BLaER1 treated with 17β-estradiol and CSF1 and Interleukin-3, amounts not matched to agents 10 nM and 100 nM (cell line): Measurements from ENCODE around the gene NUMB.

Experiments
- H3K27ac ChIP-seq, 11 experiments: shearing (Covaris generic); formaldehyde crosslinking; 2 replicates each; pipeline ENCODE4 v1.8.1; 2022
- H3K27me3 ChIP-seq, 11 experiments: shearing (Covaris generic); formaldehyde crosslinking; 2 replicates each; pipeline ENCODE4 v1.8.1; 2022
- H3K36me3 ChIP-seq, 11 experiments: shearing (Covaris generic); formaldehyde crosslinking; 2 replicates each; pipeline ENCODE4 v1.8.1; 2022
- H3K4me1 ChIP-seq, 10 experiments: shearing (Covaris generic); formaldehyde crosslinking; 2 replicates each; pipeline ENCODE4 v1.8.1; 2022
- H3K4me2 ChIP-seq, 11 experiments: shearing (Covaris generic); formaldehyde crosslinking; 2 replicates each; pipeline ENCODE4 v1.8.1; 2022
- H3K4me3 ChIP-seq, 10 experiments: shearing (Covaris generic); formaldehyde crosslinking; 2 replicates each; pipeline ENCODE4 v1.8.1; 2022
- H3K9ac ChIP-seq, 11 experiments: shearing (Covaris generic); formaldehyde crosslinking; 2 replicates each; pipeline ENCODE4 v1.8.1; 2022
- H3K9me3 ChIP-seq, 11 experiments: shearing (Covaris generic); formaldehyde crosslinking; replicated peaks in 1 of 11; 2 replicates each; pipeline ENCODE4 v1.8.1; 2022
- H4K20me1 ChIP-seq, 11 experiments: shearing (Covaris generic); formaldehyde crosslinking; 2 replicates each; pipeline ENCODE4 v1.8.1; 2022
- Cebpa-rat ChIP-seq, 11 experiments: shearing (Covaris generic); IDR thresholded peaks; 2 replicates each; pipeline ENCODE4 v1.8.1; 2022

The NUMB gene

GRCh38 chr14:73272393-73272792, 186.0 kb downstream of the NUMB start:
- Histone ChIP-seq H3K4me2 (peak overlapping the region in 2 of 11 experiments; percentile 80 to 85; a peak in 4 of 22 replicates), H4K20me1 (peaks cover 0 to 81% (median 0%) of the 10 kb centered on the region in 11 experiments; a peak in 7 of 22 replicates), H3K27ac (no peak overlapping the region), H3K9ac (no peak overlapping the region), H3K27me3 (no peaks in the 10 kb centered on the region), H3K4me3 (no peak overlapping the region), H3K9me3 (no peaks in the 10 kb centered on the region), H3K4me1 (peaks cover 18 to 39% (median 28%) of the 10 kb centered on the region in 10 experiments), H3K36me3 (peaks cover 43 to 59% (median 51%) of the 10 kb centered on the region in 11 experiments)
- TF ChIP-seq Cebpa-rat (IDR thresholded peaks at IDR 0.05) = no peak

GRCh38 chr14:73269729-73270531, 188.4 kb downstream of the NUMB start:
- Histone ChIP-seq H3K4me3 (peak overlapping the region; percentile 40 to 63 (median 46)), H3K4me2 (peak overlapping the region; percentile 80 to 94 (median 92)), H4K20me1 (peaks cover 0 to 87% (median 0%) of the 10 kb centered on the region in 11 experiments; a peak in 8 of 22 replicates), H3K9ac (peak overlapping the region; percentile 5 to 68 (median 57); a peak in 21 of 22 replicates), H3K4me1 (peaks cover 18 to 39% (median 23%) of the 10 kb centered on the region in 10 experiments), H3K27me3 (no peaks in the 10 kb centered on the region), H3K36me3 (peaks cover 21 to 34% (median 26%) of the 10 kb centered on the region in 11 experiments), H3K9me3 (no peaks in the 10 kb centered on the region), H3K27ac (peak overlapping the region in 9 of 11 experiments; percentile 4 to 69 (median 33); a peak in 11 of 22 replicates)
- no peak for TF ChIP-seq Cebpa-rat (IDR thresholded peaks at IDR 0.05)

GRCh38 chr14:73267474-73267873, 190.9 kb downstream of the NUMB start:
- H3K27me3 ChIP-seq = no peaks in the 10 kb centered on the region

GRCh38 chr14:73266317-73266716, 192.0 kb downstream of the NUMB start:
- Histone ChIP-seq H3K4me3 (no peak overlapping the region), H3K27ac (no peak overlapping the region), H3K36me3 (peaks cover 0 to 6% (median 0%) of the 10 kb centered on the region in 11 experiments; a peak in 2 of 22 replicates), H4K20me1 (peaks cover 0 to 83% (median 0%) of the 10 kb centered on the region in 11 experiments; a peak in 8 of 22 replicates), H3K27me3 (no peaks in the 10 kb centered on the region), H3K4me2 (no peak overlapping the region), H3K9me3 (no peaks in the 10 kb centered on the region), H3K9ac (no peak overlapping the region), H3K4me1 (peaks cover 16 to 20% (median 19%) of the 10 kb centered on the region in 10 experiments)
- no peak for TF ChIP-seq Cebpa-rat (IDR thresholded peaks at IDR 0.05)

More at GRCh38 chr14:73267474-73267873, 190.9 kb downstream of the NUMB start:
- H4K20me1 ChIP-seq = peaks cover 0 to 80% (median 0%) of the 10 kb centered on the region in 11 experiments; a peak in 8 of 22 replicates
- H3K9ac ChIP-seq = no peak overlapping the region
- H3K4me3 ChIP-seq = no peak overlapping the region
- H3K4me1 ChIP-seq = peaks cover 18 to 31% (median 23%) of the 10 kb centered on the region in 10 experiments
- H3K4me2 ChIP-seq = no peak overlapping the region
- no peak for TF ChIP-seq Cebpa-rat (IDR thresholded peaks at IDR 0.05)
- no peak overlapping the region for H3K27ac ChIP-seq
- no peaks in the 10 kb centered on the region for H3K9me3 ChIP-seq
- peaks cover 1 to 10% (median 4%) of the 10 kb centered on the region in 11 experiments; a peak in 13 of 22 replicates for H3K36me3 ChIP-seq

- Histone ChIP-seq H3K27me3 (no peaks in the 10 kb centered on the region), H3K4me2 (no peak overlapping the region), H3K9ac (no peak overlapping the region), H3K27ac (no peak overlapping the region), H3K4me1 (peaks cover 9 to 15% (median 13%) of the 10 kb centered on the region in 10 experiments), H4K20me1 (peaks cover 0 to 76% (median 0%) of the 10 kb centered on the region in 11 experiments; a peak in 7 of 22 replicates), H3K4me3 (no peak overlapping the region), H3K36me3 (peaks cover 0 to 6% (median 0%) of the 10 kb centered on the region in 11 experiments; a peak in 2 of 22 replicates), H3K9me3 (no peaks in the 10 kb centered on the region)
- TF ChIP-seq Cebpa-rat (IDR thresholded peaks at IDR 0.05) = no peak
Measured at GRCh38 chr14:73265721-73266046, 192.7 kb downstream of the NUMB start.

- Histone ChIP-seq H3K27ac (no peak overlapping the region), H3K36me3 (peaks cover 0 to 6% (median 0%) of the 10 kb centered on the region in 11 experiments; a peak in 2 of 22 replicates), H3K9ac (no peak overlapping the region), H3K4me1 (peaks cover 4 to 9% (median 7%) of the 10 kb centered on the region in 10 experiments), H3K27me3 (no peaks in the 10 kb centered on the region), H3K4me3 (no peak overlapping the region), H4K20me1 (peaks cover 0 to 70% (median 0%) of the 10 kb centered on the region in 11 experiments; a peak in 6 of 22 replicates), H3K9me3 (no peaks in the 10 kb centered on the region), H3K4me2 (no peak overlapping the region)
- TF ChIP-seq Cebpa-rat (IDR thresholded peaks at IDR 0.05) = no peak
Measured at GRCh38 chr14:73264885-73265720, 193.2 kb downstream of the NUMB start.

GRCh38 chr14:73264080-73264884, 194.1 kb downstream of the NUMB start:
- TF ChIP-seq Cebpa-rat (IDR thresholded peaks at IDR 0.05) = no peak
- H3K4me2 ChIP-seq = no peak overlapping the region
- H3K36me3 ChIP-seq = peaks cover 0 to 6% (median 0%) of the 10 kb centered on the region in 11 experiments; a peak in 2 of 22 replicates
- no peak overlapping the region for H3K4me3 ChIP-seq
- H3K4me1 ChIP-seq = peaks cover 0 to under 1% (median 0%) of the 10 kb centered on the region in 10 experiments; a peak in 2 of 20 replicates
- no peak overlapping the region for H3K27ac ChIP-seq
- H3K27me3 ChIP-seq = no peaks in the 10 kb centered on the region
- peaks cover 0 to 62% (median 0%) of the 10 kb centered on the region in 11 experiments; a peak in 5 of 22 replicates for H4K20me1 ChIP-seq
- no peaks in the 10 kb centered on the region for H3K9me3 ChIP-seq
- no peak overlapping the region for H3K9ac ChIP-seq

GRCh38 chr14:73263606-73264005, 194.7 kb downstream of the NUMB start:
- Histone ChIP-seq H3K9ac (no peak overlapping the region), H4K20me1 (peaks cover 0 to 56% (median 0%) of the 10 kb centered on the region in 11 experiments; a peak in 5 of 22 replicates), H3K27ac (no peak overlapping the region), H3K4me2 (no peak overlapping the region), H3K36me3 (peaks cover 0 to 3% (median 0%) of the 10 kb centered on the region in 11 experiments; a peak in 2 of 22 replicates), H3K9me3 (no peaks in the 10 kb centered on the region), H3K27me3 (no peaks in the 10 kb centered on the region), H3K4me3 (no peak overlapping the region), H3K4me1 (no peaks in the 10 kb centered on the region)
- TF ChIP-seq Cebpa-rat (IDR thresholded peaks at IDR 0.05) = no peak
